Stimulated activated CD4-positive, alpha-beta T cell treated with anti-CD3 and anti-CD28 coated beads, Interleukin-4, amount 100 ng/mL, for 24 hours (primary cell): Measurements from ENCODE around the gene CPVL.

Experiments used
- DNase-seq: peaks from one replicate; pipeline ENCODE4 v3.0.0-alpha.2; 2020

CPVL gene

DNA sequence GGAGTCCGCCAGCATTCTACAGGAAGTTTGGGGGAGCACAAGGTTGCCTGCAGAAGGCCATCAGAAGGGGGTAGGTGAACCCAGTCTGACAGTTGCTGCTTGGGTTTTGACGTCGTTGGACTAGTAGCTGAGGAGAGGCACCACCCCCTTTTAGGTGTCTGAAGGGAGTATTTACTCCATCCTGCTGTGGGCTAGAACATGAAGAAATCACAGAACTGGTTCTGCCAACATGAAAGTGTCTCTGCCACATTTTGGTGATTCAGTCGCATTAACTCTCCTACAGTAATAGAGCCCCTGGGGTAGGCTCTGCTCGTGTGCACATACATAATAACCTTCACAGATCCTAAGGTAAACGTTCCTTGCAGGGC, 187.4 kb downstream of the CPVL start:
- DNase-seq: no peak

DNA sequence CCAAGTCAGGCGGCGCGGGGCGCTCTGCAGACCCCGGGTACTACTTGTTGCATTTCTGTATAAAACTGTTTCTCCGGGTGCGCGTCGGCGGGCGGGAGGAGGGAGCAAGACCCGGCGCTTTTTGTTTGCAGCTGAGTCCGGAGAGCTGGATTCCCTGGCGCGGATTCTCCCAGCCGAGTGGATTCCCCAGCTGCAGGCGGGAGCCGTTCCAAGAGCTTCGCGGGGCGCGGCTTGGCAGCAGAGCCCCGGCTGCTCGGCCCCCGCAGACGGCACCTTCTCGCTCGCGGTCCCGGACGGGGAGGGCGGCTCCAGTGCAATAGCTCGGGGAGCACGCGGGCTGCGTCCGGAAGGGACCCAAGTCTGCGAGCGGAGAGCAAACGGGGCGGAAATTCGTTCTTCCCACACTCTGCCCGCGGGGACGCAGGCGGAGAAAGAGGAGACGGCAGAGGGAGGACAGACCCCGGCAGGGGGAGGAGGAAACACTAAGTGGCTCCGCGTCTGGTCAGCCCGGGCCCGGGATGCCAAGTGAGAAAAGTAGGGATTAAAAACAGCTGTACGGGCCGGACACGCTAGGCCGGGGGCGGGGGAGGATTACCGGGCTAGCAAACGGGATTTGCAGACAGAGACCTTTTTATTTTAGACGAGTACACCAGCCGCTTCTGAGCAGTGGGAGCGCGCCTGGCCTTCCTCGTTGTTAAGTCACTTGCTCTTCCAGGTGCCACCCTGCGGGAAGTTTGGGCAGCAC, 187.9 kb downstream of the CPVL start, which contains the start of gene TRIL:
TSS of gene TRIL (minus strand) at position 96 of the 745 bp plus-strand sequence. CDS start 284 bp downstream, outside the sequence.
- DNase-seq: no peak

DNA sequence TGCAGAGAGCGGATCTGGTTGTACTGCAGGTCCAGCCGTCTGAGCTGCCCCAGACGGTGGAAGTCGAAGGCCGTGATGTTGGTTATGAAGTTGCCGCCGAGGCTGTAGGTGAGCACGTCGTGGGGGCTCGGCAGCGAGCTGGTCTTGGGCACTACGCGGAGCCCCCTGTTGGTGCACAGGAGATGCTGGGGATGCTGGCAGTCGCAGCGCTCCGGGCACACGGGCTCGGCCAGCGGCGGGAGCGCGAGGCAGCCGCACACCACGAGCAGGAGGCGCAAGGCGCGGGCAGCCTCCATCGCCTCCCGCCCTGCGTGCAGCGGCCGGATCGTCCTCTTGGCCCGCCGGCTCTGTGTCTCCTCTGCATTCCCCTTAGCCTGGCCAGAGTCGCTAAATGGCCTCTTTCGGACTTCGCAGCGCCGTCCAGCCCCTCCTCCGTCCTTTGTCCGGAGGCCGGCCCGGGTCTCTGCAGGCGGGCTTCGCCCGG, 188.5 kb downstream of the CPVL start:
- DNase-seq: no peak

DNA sequence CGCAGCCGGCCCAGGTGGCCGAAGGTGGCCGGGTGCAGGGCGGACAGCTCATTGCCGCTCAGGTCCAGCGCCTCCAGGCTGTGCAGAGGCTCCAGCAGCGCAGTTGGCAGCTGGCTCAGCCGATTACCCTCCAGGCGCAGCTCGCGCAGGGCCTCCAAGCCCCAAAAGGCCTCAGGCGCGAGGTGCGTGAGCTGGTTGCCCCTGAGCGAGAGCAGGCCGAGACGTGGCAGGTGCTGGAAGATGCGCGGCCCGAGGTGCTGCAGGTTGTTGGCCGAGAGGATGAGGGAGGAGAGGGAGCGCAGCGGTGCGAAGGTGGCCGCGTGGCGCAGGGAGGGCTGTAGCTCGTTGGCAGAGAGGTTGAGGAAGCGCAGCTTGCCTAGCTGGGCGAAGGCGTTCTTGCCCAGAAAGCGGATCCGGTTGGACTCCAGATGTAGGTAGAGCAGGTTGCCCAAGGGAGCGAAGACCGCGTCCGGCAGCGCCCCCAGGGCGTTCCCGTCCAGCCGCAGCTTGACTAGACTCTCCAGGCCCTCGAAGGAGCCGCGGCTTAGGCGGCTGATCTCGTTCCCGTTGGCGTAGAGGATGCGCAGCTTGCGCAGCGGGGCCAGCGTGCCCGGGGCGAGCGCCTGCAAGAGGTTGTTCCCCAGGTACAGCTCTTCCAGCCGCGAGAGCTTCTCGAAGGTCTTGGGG, 189.1 kb downstream of the CPVL start:
- DNase-seq: no peak

DNA sequence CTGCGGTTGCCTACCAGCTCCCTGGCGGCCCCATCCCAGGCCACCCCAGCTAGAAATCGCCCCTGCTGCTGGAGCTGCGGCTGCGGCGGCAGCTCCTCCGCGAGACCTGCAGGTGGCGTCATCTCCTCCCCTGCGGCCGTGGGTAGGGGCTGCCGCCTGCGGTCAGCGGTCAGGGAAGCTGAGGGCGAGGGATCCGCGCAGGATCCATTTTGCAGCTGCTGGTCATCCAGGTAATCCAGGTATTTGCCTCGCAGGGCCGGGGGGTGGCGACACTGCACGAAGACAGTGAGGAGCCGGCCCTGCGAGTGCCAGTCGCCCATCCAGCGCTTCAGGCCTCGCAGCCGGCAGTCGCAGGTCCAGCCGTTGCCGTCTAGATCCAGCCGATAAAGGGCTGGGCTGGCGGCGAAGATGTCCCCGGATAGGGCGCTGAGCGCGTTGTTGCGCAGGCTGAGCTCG, 189.7 kb downstream of the CPVL start:
- no peak for DNase-seq

DNA sequence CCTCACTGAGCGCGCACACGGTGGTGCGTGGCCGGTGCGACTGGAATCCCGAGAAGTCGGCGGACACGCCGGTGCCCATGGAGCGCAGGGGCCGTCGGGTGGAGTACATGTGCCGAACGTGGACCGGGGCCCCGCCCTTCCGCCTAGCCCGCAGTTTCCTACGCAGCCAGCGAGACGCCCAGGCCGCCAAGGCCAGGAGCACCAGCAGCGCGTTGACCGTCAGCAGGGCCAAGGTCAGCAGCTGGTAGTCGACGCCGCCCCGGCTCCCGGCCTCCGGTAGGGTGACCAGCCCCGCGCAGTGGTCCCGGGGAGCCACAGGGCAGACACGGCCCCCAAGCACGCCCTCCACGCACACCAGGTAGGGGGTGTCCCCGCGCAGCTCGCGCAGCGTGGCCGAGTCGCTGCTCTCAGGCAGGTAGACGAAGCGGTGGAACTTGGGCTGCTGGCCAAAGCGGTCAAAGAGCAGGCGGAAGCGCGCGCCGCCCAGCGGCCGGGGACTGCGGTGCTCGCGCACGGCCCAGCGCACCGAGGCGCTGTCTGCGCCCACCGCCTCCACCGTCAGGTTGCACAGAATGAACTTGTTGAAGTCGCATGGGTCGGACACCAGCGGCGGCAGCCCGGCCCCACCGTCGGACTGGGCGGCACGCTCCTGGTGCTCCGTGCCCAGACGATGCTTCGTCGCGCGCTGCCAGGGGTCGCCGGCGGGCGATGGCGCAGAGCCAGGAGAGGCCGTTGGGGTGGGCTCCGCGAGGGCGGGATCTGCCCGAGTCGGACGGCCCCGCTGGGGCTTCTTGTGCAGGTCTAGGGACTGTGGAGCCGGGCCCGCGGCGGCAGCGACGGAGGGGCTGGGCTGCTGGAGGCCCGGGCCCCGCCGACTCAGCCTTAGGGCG, 190.4 kb downstream of the CPVL start:
- no peak for DNase-seq

DNA sequence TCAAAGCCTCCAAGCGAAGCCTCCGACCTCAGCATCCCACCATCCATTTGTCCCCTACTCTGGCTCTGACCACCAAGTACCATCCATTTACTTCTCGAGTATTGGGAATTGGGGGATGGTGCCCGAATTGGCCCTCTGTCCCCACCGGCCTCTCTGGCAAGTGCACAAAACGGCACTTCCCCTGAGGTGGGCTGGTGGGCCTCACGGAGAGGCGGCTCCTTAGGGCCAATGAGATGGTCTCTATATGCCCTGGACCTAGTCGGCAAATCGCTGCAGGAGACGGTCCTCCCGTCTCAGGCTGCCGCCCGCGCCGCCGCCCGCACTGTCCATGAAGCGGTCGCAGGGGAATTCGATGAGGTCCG, 191.0 kb downstream of the CPVL start:
- no peak for DNase-seq

DNA sequence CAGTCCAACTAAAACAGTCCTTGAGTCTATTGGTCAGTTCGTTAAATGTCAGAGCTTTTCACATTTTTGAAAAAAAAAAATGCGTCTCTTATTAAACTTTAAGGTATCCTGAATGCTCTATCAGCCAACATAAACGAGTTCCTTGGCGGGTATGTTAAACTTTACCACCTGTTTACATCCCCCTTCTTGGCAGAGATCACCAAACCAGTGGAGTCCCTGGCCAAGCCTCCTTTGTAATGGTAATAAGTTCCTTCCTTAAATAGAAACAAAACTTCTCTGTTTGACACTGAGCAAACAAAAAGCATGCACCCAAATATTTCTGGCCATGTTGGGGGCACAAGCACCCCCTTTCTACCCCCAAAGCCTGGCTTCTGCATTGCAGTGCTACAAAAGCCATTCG, 191.4 kb downstream of the CPVL start:
- no peak for DNase-seq

DNA sequence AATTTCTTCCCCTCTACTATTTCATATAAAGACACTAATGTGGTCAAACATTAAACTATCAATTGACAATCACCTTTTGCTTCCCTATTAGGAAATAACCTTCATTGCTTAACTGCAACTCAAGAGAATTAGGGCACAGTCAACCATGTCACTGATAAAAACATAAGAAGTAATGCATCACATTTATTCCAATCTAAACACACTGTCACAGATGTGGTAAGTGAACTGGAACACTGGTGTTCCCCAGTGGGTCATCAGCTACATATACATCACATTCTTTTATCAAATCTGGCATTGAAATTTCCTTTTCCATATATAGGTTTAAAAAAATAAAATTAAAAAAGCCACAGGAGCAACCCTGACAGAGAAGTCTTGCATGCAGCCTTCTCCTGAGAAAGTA, 191.9 kb downstream of the CPVL start:
- no peak for DNase-seq

DNA sequence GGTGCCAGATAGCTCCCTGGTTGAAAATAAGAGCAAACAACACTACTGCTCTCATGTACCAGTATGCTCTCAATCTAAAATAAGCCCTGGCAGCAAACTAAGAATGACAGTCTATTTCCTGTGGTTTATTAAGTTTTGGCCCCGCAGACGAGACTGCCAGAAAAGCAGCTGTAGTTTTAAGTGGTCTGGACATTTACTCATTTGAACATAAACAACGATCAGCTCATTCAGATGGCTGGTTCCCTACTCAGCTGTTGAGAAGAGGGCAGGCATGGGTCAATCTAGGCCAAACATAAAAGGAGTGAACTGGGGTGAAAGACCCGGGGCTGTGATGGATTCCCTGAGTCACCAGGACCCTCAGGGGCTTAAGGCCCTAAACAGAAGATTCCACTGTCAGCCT, 192.7 kb downstream of the CPVL start:
- DNase-seq: no peak
